Hepatocyte (in vitro differentiated cells): ENCODE measurements around the gene CRACDL.

ENCODE experiments used
- CTCF ChIP-seq: fragments of 200-600 bp; sonication (generic); IDR thresholded peaks from 2 replicates; pipeline ENCODE4 v1.5.1; 2016; ENCODE audit warnings: antibody characterized with exemption, mild to moderate bottlenecking; ENCODE audit not compliant: poor library complexity
- EZH2 ChIP-seq: fragments of 200-600 bp; sonication (generic); IDR thresholded peaks from 2 replicates; pipeline ENCODE4 v1.6.1; 2016; ENCODE audit warnings: antibody characterized with exemption, mild to moderate bottlenecking, borderline replicate concordance
- EZH2phosphoT487 ChIP-seq: fragments of 200-600 bp; sonication (generic); IDR thresholded peaks from one replicate; pipeline ENCODE4 v1.6.1; 2018; ENCODE audit warnings: antibody characterized with exemption, mild to moderate bottlenecking, low read depth, moderate library complexity; ENCODE audit not compliant: unreplicated experiment, severe bottlenecking

GRCh38 chr2:98952966-98953365 is 16.9 kb upstream of the CRACDL start:
- TF ChIP-seq CTCF (no peak), EZH2phosphoT487 (no peak), EZH2 (no peak)
